IPS DF 19.7 (cell line): ENCODE measurements around the gene TEX29.

Experiments
- DNase-seq: peaks from one replicate; pipeline ENCODE4 v3.0.0-alpha.2; 2013; ENCODE audit warnings: low read depth, low spot score

Gene TEX29

GRCh38 chr13:111390522-111391270, 70.3 kb downstream of the TEX29 start:
- DNase-seq: no peak

- DNase-seq: no peak
These were observed 72.0 kb downstream of the TEX29 start for GRCh38 chr13:111392486-111392885.

- DNase-seq: no peak
These were observed 72.9 kb downstream of the TEX29 start for GRCh38 chr13:111393221-111393790.
